Smooth muscle cell of the brain vasculature (primary cell): Measurements from ENCODE around the gene NAGK.
"Not testable (repeated sequence)": the region's sequence is repeated elsewhere in the genome, so short reads cannot be mapped to it uniquely, and the experiment has no call there.

Experiments used
- DNase-seq: peaks from one replicate; pipeline ENCODE4 v3.0.0-alpha.2; 2012; ENCODE audit warnings: low read depth, low spot score

NAGK gene

GRCh38 chr2:71068218-71069035 lies at the start of gene NAGK:
NAGK (plus strand) TSS chr2:71068648; CDS start chr2:71068684, 36 bp downstream.
- peak; percentile 92 for DNase-seq

- not testable (repeated sequence) for DNase-seq
These were observed 48.5 kb upstream of the NAGK start for GRCh38 chr2:71019989-71020388.

GRCh38 chr2:71021394-71021793 lies 47.1 kb upstream of the NAGK start:
- not testable (repeated sequence) for DNase-seq

- not testable (repeated sequence) for DNase-seq
These were observed 44.8 kb upstream of the NAGK start for GRCh38 chr2:71023553-71024243.

GRCh38 chr2:71036296-71036695 lies 32.2 kb upstream of the NAGK start:
- DNase-seq = not testable (repeated sequence)

- no peak for DNase-seq
These were observed 26.2 kb upstream of the NAGK start for GRCh38 chr2:71042287-71042686.

- DNase-seq = no peak
These were observed 24.7 kb upstream of the NAGK start for GRCh38 chr2:71043531-71044407.

- no peak for DNase-seq
These were observed 23.3 kb upstream of the NAGK start for GRCh38 chr2:71045151-71045550.

GRCh38 chr2:71045865-71046548 lies 22.4 kb upstream of the NAGK start:
- DNase-seq = no peak

GRCh38 chr2:71048096-71048495 lies 20.4 kb upstream of the NAGK start:
- no peak for DNase-seq

- DNase-seq = not testable (repeated sequence)
These were observed 18.6 kb upstream of the NAGK start for GRCh38 chr2:71049704-71050360.

- not testable (repeated sequence) for DNase-seq
These were observed 13.2 kb upstream of the NAGK start for GRCh38 chr2:71055206-71055740.

- DNase-seq = no peak
These were observed 8.2 kb upstream of the NAGK start for GRCh38 chr2:71060211-71060610.

GRCh38 chr2:71060871-71061270 lies 7.6 kb upstream of the NAGK start:
- DNase-seq = no peak

- DNase-seq = no peak
These were observed 5.2 kb upstream of the NAGK start for GRCh38 chr2:71063216-71063615.

GRCh38 chr2:71064110-71064611 lies 4.3 kb upstream of the NAGK start:
- DNase-seq = no peak

GRCh38 chr2:71064754-71065621 lies 3.5 kb upstream of the NAGK start:
- DNase-seq = no peak

GRCh38 chr2:71066856-71067255 lies 1.6 kb upstream of the NAGK start:
- DNase-seq = no peak

GRCh38 chr2:71067567-71068217 lies 756 bp upstream of the NAGK start:
- no peak for DNase-seq
